HFF-Myc (cell line): ENCODE measurements around the gene LAYN.

Experiments used
- DNase-seq: peaks from one replicate; pipeline ENCODE4 v3.0.0-alpha.2; 2011; ENCODE audit warnings: low read depth; ENCODE audit errors: extremely low read depth
- H3K4me3 ChIP-seq: replicated peaks from 2 replicates; pipeline ENCODE4 v1.5.1; 2011; ENCODE audit warnings: low read depth, mild to moderate bottlenecking, control low read depth, low read length
- TF ChIP-seq, protein P1 (sequence below): IDR thresholded peaks from 2 replicates; pipeline ENCODE4 v1.5.1; 2012; ENCODE audit warnings: mild to moderate bottlenecking, low read depth, low read length, control low read depth; ENCODE audit errors: missing control alignments

LAYN gene, protein sequence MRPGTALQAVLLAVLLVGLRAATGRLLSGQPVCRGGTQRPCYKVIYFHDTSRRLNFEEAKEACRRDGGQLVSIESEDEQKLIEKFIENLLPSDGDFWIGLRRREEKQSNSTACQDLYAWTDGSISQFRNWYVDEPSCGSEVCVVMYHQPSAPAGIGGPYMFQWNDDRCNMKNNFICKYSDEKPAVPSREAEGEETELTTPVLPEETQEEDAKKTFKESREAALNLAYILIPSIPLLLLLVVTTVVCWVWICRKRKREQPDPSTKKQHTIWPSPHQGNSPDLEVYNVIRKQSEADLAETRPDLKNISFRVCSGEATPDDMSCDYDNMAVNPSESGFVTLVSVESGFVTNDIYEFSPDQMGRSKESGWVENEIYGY

DNA sequence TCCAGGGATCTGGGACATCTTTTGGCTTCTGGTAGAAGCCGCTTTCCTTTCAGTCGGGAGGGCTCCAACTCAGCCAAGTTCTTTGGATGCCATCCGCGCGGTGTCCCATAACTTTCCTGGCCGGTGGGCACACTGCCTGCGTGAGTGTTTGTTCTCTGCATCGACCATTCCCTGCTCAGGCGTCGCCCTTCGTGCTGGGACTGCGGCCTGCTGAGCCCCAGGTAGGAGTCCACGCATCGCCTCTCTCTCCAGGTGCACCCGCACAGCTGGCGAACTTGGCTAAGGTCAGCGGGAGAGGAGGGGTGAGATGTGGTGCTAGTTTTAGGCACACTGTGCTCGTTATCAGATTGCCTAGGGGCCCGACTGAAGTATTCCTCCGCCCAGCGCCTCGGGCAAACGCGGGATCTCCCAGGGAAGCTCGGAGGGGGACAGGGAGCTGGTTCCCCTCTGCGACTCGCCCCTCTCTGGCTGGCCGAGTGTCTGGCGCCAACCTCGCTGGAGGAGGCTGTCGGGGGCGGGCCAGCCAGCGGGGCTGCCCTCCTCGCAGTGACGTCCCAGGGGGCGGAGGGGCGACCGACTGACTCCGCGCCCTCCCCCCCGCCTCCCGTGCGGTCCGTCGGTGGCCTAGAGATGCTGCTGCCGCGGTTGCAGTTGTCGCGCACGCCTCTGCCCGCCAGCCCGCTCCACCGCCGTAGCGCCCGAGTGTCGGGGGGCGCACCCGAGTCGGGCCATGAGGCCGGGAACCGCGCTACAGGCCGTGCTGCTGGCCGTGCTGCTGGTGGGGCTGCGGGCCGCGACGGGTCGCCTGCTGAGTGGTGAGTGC is at the start of gene LAYN:
TSS of gene LAYN (plus strand) at position 607 of the 823 bp plus-strand sequence. CDS start at position 731, 124 bp downstream.
- TF ChIP-seq, protein P1, sequence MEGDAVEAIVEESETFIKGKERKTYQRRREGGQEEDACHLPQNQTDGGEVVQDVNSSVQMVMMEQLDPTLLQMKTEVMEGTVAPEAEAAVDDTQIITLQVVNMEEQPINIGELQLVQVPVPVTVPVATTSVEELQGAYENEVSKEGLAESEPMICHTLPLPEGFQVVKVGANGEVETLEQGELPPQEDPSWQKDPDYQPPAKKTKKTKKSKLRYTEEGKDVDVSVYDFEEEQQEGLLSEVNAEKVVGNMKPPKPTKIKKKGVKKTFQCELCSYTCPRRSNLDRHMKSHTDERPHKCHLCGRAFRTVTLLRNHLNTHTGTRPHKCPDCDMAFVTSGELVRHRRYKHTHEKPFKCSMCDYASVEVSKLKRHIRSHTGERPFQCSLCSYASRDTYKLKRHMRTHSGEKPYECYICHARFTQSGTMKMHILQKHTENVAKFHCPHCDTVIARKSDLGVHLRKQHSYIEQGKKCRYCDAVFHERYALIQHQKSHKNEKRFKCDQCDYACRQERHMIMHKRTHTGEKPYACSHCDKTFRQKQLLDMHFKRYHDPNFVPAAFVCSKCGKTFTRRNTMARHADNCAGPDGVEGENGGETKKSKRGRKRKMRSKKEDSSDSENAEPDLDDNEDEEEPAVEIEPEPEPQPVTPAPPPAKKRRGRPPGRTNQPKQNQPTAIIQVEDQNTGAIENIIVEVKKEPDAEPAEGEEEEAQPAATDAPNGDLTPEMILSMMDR: no peak
- DNase-seq: no peak
- H3K4me3 ChIP-seq: peak within 1 kb of the TSS; percentile 77

DNA sequence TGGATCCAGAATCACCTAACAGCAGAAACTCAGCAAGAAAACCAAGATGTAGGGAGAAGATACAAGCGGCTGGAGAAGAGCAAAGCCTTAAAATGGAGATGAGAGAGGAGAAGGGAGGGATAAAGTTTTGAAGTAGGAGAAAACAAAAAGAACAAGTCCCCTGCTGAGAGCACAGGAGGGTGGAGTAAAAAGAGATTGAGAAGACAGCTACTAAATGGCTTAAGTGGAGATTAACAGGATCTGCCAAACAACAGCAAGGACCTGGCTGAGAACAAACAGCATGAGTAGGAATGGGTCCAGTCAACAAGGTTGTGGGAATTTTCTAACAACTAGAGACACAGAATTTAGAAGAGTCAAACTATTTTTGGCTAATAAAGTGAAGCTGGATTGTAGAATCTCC is 46.5 kb upstream of the LAYN start:
- no peak overlapping the region for H3K4me3 ChIP-seq
- no peak for DNase-seq
- TF ChIP-seq, protein P1: no peak

DNA sequence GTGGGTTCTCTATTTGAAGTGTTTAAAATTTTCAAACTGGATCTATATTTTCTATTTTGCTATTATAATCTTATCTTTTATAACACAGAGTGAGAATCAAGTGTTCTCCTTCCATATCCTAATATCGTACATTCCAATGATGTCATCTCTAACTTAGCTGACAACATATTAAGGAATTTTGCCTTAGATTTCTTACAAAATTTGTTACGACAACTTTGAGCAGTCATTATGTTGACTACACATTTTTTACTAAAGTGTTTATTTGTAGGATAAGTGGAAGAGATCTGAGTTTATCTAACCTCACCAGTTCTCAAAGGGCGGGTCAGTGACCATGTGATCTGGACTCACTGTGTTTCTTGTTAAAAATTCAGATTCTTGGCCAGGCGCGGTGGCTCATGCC is 41.0 kb upstream of the LAYN start:
- H3K4me3 ChIP-seq: no peak overlapping the region
- TF ChIP-seq, protein P1: no peak
- DNase-seq: no peak

DNA sequence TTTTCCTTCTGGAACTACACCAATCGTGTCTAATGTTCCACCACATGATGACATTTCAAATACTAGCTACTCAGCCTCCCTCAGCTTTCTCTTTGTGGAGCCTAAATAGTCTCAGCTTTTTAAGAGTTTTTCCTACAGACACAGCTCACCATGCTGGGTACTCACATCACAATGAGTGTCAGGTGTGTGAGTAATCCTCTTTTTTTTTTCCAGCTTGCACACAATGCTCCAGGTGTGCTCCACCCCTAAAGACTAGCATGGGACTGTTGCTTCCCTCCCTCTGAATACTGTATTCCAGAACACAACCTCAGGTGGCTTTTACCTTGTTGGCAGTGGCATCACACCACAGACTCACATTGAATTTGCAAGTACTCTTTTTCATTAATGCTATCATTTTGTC is 40.0 kb upstream of the LAYN start:
- TF ChIP-seq, protein P1: no peak
- no peak overlapping the region for H3K4me3 ChIP-seq
- DNase-seq: no peak

DNA sequence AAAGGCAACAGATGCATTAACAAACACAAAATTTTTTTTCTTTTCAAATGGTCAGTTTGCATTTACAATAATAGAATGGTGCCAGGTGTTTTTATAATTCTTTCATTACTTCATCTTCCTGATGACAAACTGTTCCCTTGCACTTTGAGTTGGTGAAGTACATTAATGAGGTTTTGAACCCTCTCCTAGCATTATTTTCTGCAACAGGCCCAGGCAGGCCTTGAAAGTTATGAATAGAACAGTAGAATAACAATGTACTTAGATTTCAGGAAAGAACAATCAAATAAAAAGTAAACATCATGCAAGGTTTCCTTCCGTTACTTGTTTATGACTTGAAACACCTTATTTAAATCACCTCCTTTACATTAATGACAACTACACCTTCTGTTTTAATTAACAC is 37.9 kb upstream of the LAYN start:
- no peak overlapping the region for H3K4me3 ChIP-seq
- no peak for DNase-seq
- TF ChIP-seq, protein P1: no peak

DNA sequence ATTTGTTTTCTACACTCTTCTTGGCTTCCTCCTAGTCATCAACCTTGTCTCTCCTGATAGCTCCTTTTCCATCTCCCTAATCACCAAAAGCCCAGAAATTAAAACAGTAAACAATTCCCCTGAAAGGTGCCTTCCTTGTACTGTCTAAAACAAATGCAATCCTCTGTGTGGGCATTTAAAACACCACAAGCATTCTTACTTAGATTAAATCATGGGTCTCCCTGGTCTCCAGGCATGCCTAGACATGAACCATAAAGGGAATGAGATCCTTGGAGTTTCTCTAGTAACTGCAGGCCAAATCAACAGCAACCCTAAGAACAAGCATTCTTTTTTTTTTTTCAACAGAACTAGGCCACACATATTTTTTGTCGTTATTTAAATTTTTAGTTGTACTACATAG is 30.2 kb upstream of the LAYN start:
- H3K4me3 ChIP-seq: no peak overlapping the region
- DNase-seq: no peak
- TF ChIP-seq, protein P1: no peak
